ENCODE measurements around the gene BMP2K. TPM values are rescaled to one million over a fixed set of nuclear protein-coding genes. Genes with fewer than 3 reads are reported as not detected.

BMP2K gene
- total RNA-seq, 1 experiment from 2014 or later, result 4.9 TPM

- H2AFZ ChIP-seq (ENCODE audit: low read length), result no peak overlapping the region
- H3K4me3 ChIP-seq (ENCODE audit: low read length), result no peak overlapping the region
- H3K9me2 ChIP-seq (replicated peaks; ENCODE audit: insufficient read depth, low read length), result no peaks in the 10 kb centered on the region
- H3K27me3 ChIP-seq (ENCODE audit: low read length), result no peaks in the 10 kb centered on the region
- H3K79me2 ChIP-seq (ENCODE audit: low read length), result no peaks in the 10 kb centered on the region
- no peak overlapping the region for H3K27ac ChIP-seq (ENCODE audit: low read length)
- H3K9me3 ChIP-seq (ENCODE audit: low read length), result no peaks in the 10 kb centered on the region
- no peak overlapping the region for H3K9ac ChIP-seq (ENCODE audit: low read length)
- DNase-seq, result no peak
- H3K36me3 ChIP-seq (ENCODE audit: insufficient read depth, low read length), result no peaks in the 10 kb centered on the region
- no peaks in the 10 kb centered on the region for H3K4me1 ChIP-seq (ENCODE audit: low read length)
- H4K20me1 ChIP-seq (ENCODE audit: insufficient read depth, low read depth, low read length), result no peaks in the 10 kb centered on the region
- no peak overlapping the region for H3K4me2 ChIP-seq (ENCODE audit: low read depth, low read length, poor library complexity, severe bottlenecking)
Measured at GRCh38 chr4:78757574-78757973, 18.6 kb upstream of the BMP2K start.

DNA sequence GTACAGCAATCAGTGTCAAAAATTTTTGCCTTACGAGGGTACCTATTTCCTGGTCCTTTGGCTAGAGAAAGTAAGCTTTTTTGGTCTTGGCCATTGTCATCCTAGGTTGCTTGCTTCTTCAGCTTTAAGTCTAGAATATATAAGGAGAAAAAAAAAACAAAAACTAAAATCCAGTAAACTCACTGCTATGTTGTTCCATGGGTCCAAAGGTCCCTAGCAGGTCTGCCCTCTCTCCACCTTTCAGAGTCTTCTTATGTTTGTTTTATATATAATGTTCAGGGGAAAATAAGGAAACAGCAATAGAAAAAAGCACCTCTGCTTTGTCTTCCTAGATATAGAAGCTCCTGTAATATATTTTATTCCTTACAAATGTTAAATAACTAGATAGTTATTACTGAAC lies 18.1 kb upstream of the BMP2K start:
- Histone ChIP-seq H3K79me2 (ENCODE audit: low read length) (no peaks in the 10 kb centered on the region), H3K36me3 (ENCODE audit: insufficient read depth, low read length) (no peaks in the 10 kb centered on the region), H3K9me2 (replicated peaks; ENCODE audit: insufficient read depth, low read length) (no peaks in the 10 kb centered on the region), H3K9ac (ENCODE audit: low read length) (no peak overlapping the region), H3K9me3 (ENCODE audit: low read length) (no peaks in the 10 kb centered on the region), H3K4me2 (ENCODE audit: low read depth, low read length, poor library complexity, severe bottlenecking) (no peak overlapping the region), H3K4me1 (ENCODE audit: low read length) (no peaks in the 10 kb centered on the region), H3K27ac (ENCODE audit: low read length) (no peak overlapping the region), H3K4me3 (ENCODE audit: low read length) (no peak overlapping the region), H3K27me3 (ENCODE audit: low read length) (no peaks in the 10 kb centered on the region), H4K20me1 (ENCODE audit: insufficient read depth, low read depth, low read length) (no peaks in the 10 kb centered on the region), H2AFZ (ENCODE audit: low read length) (no peak overlapping the region)
- DNase-seq, result no peak

- H3K9me2 ChIP-seq (replicated peaks; ENCODE audit: insufficient read depth, low read length), result no peaks in the 10 kb centered on the region
- H3K4me2 ChIP-seq (ENCODE audit: low read depth, low read length, poor library complexity, severe bottlenecking), result no peak overlapping the region
- no peak overlapping the region for H2AFZ ChIP-seq (ENCODE audit: low read length)
- H3K36me3 ChIP-seq (ENCODE audit: insufficient read depth, low read length), result no peaks in the 10 kb centered on the region
- H3K27ac ChIP-seq (ENCODE audit: low read length), result no peak overlapping the region
- no peaks in the 10 kb centered on the region for H3K79me2 ChIP-seq (ENCODE audit: low read length)
- no peak overlapping the region for H3K4me3 ChIP-seq (ENCODE audit: low read length)
- no peak overlapping the region for H3K9ac ChIP-seq (ENCODE audit: low read length)
- no peaks in the 10 kb centered on the region for H3K9me3 ChIP-seq (ENCODE audit: low read length)
- DNase-seq, result no peak
- H3K4me1 ChIP-seq (ENCODE audit: low read length), result no peaks in the 10 kb centered on the region
- no peaks in the 10 kb centered on the region for H4K20me1 ChIP-seq (ENCODE audit: insufficient read depth, low read depth, low read length)
- no peaks in the 10 kb centered on the region for H3K27me3 ChIP-seq (ENCODE audit: low read length)
Measured at GRCh38 chr4:78762529-78762928, 13.6 kb upstream of the BMP2K start.

DNA sequence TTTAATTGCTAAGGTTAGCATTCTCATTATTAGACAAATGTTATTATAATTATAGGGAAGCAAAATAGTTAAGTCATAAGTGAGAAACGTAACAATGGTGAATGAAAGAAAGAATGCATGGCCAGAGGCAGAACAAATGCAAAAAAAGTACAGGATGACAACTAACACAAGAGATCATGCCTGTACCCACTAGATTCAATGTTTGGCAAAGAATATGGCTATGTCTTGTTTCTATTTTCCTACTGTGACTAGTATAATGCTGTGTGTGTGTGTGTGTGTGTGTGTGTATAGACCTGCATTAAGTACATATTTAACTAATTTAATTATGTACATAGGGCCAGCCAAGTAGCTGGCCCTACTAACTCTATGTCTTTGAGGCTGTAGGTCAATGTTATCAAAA lies 12.9 kb upstream of the BMP2K start:
- Histone ChIP-seq H3K36me3 (ENCODE audit: insufficient read depth, low read length) (no peaks in the 10 kb centered on the region), H3K27me3 (ENCODE audit: low read length) (no peaks in the 10 kb centered on the region), H3K9me3 (ENCODE audit: low read length) (no peaks in the 10 kb centered on the region), H3K9me2 (replicated peaks; ENCODE audit: insufficient read depth, low read length) (no peaks in the 10 kb centered on the region), H3K4me2 (ENCODE audit: low read depth, low read length, poor library complexity, severe bottlenecking) (no peak overlapping the region), H3K27ac (ENCODE audit: low read length) (no peak overlapping the region), H4K20me1 (ENCODE audit: insufficient read depth, low read depth, low read length) (no peaks in the 10 kb centered on the region), H3K9ac (ENCODE audit: low read length) (no peak overlapping the region), H3K4me3 (ENCODE audit: low read length) (no peak overlapping the region), H3K79me2 (ENCODE audit: low read length) (no peaks in the 10 kb centered on the region), H2AFZ (ENCODE audit: low read length) (no peak overlapping the region), H3K4me1 (ENCODE audit: low read length) (no peaks in the 10 kb centered on the region)
- no peak for DNase-seq

DNA sequence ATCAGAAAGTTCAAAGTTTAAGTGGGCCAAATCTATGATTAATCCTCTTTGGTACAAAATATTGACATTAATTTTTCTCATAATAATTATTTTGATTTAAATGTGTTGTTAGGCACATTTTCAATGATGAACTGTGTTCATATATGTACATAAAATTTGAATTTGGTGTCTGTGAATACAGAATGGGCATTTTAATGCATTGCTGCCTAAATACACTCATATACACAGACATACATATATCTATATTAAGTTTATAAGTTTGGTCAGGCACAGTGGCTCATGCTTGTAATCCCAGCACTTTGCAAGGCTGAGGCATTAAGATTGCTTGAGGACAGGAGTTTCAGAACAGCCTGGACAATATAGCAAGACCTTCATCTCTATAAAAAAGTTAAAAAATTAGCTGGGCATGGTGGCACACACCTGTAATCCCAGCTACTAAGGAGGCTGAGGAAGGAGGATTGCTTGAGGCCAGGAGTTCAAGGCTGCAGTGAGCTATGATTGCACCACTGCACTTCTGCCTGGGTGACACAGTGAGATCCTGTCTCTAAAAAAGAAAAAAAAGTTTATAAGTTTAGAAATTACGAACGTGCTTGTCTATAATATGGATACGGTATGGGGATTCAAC lies 12.3 kb upstream of the BMP2K start:
- no peaks in the 10 kb centered on the region for H3K4me1 ChIP-seq (ENCODE audit: low read length)
- no peaks in the 10 kb centered on the region for H3K27me3 ChIP-seq (ENCODE audit: low read length)
- no peak overlapping the region for H3K27ac ChIP-seq (ENCODE audit: low read length)
- no peaks in the 10 kb centered on the region for H3K9me2 ChIP-seq (replicated peaks; ENCODE audit: insufficient read depth, low read length)
- no peak for DNase-seq
- no peak overlapping the region for H3K9ac ChIP-seq (ENCODE audit: low read length)
- H3K36me3 ChIP-seq (ENCODE audit: insufficient read depth, low read length), result no peaks in the 10 kb centered on the region
- H3K9me3 ChIP-seq (ENCODE audit: low read length), result no peaks in the 10 kb centered on the region
- no peaks in the 10 kb centered on the region for H4K20me1 ChIP-seq (ENCODE audit: insufficient read depth, low read depth, low read length)
- H2AFZ ChIP-seq (ENCODE audit: low read length), result no peak overlapping the region
- no peaks in the 10 kb centered on the region for H3K79me2 ChIP-seq (ENCODE audit: low read length)
- no peak overlapping the region for H3K4me2 ChIP-seq (ENCODE audit: low read depth, low read length, poor library complexity, severe bottlenecking)
- no peak overlapping the region for H3K4me3 ChIP-seq (ENCODE audit: low read length)

- no peaks in the 10 kb centered on the region for H3K27me3 ChIP-seq (ENCODE audit: low read length)
- no peaks in the 10 kb centered on the region for H3K9me2 ChIP-seq (replicated peaks; ENCODE audit: insufficient read depth, low read length)
- H3K27ac ChIP-seq (ENCODE audit: low read length), result no peak overlapping the region
- H3K9me3 ChIP-seq (ENCODE audit: low read length), result no peaks in the 10 kb centered on the region
- no peaks in the 10 kb centered on the region for H4K20me1 ChIP-seq (ENCODE audit: insufficient read depth, low read depth, low read length)
- H3K4me1 ChIP-seq (ENCODE audit: low read length), result no peaks in the 10 kb centered on the region
- no peaks in the 10 kb centered on the region for H3K79me2 ChIP-seq (ENCODE audit: low read length)
- H3K36me3 ChIP-seq (ENCODE audit: insufficient read depth, low read length), result no peaks in the 10 kb centered on the region
- DNase-seq, result no peak
- H2AFZ ChIP-seq (ENCODE audit: low read length), result no peak overlapping the region
- H3K4me3 ChIP-seq (ENCODE audit: low read length), result no peak overlapping the region
- H3K9ac ChIP-seq (ENCODE audit: low read length), result no peak overlapping the region
- H3K4me2 ChIP-seq (ENCODE audit: low read depth, low read length, poor library complexity, severe bottlenecking), result no peak overlapping the region
Measured at GRCh38 chr4:78764498-78764961, 11.6 kb upstream of the BMP2K start.

GRCh38 chr4:78765432-78766006 lies 10.6 kb upstream of the BMP2K start:
- no peak overlapping the region for H3K4me2 ChIP-seq (ENCODE audit: low read depth, low read length, poor library complexity, severe bottlenecking)
- no peaks in the 10 kb centered on the region for H3K27me3 ChIP-seq (ENCODE audit: low read length)
- H3K9ac ChIP-seq (ENCODE audit: low read length), result no peak overlapping the region
- no peak overlapping the region for H3K4me3 ChIP-seq (ENCODE audit: low read length)
- H3K27ac ChIP-seq (ENCODE audit: low read length), result no peak overlapping the region
- no peak for DNase-seq
- no peaks in the 10 kb centered on the region for H3K9me3 ChIP-seq (ENCODE audit: low read length)
- no peaks in the 10 kb centered on the region for H3K79me2 ChIP-seq (ENCODE audit: low read length)
- H3K36me3 ChIP-seq (ENCODE audit: insufficient read depth, low read length), result no peaks in the 10 kb centered on the region
- no peaks in the 10 kb centered on the region for H3K4me1 ChIP-seq (ENCODE audit: low read length)
- no peaks in the 10 kb centered on the region for H4K20me1 ChIP-seq (ENCODE audit: insufficient read depth, low read depth, low read length)
- no peak overlapping the region for H2AFZ ChIP-seq (ENCODE audit: low read length)
- H3K9me2 ChIP-seq (replicated peaks; ENCODE audit: insufficient read depth, low read length), result no peaks in the 10 kb centered on the region

- Histone ChIP-seq H3K9me3 (ENCODE audit: low read length) (no peaks in the 10 kb centered on the region), H3K9ac (ENCODE audit: low read length) (no peak overlapping the region), H3K4me3 (ENCODE audit: low read length) (no peak overlapping the region), H3K79me2 (ENCODE audit: low read length) (no peaks in the 10 kb centered on the region), H3K9me2 (replicated peaks; ENCODE audit: insufficient read depth, low read length) (no peaks in the 10 kb centered on the region), H3K27ac (ENCODE audit: low read length) (no peak overlapping the region), H3K27me3 (ENCODE audit: low read length) (no peaks in the 10 kb centered on the region), H3K4me2 (ENCODE audit: low read depth, low read length, poor library complexity, severe bottlenecking) (no peak overlapping the region), H3K4me1 (ENCODE audit: low read length) (no peaks in the 10 kb centered on the region), H4K20me1 (ENCODE audit: insufficient read depth, low read depth, low read length) (no peaks in the 10 kb centered on the region), H2AFZ (ENCODE audit: low read length) (no peak overlapping the region), H3K36me3 (ENCODE audit: insufficient read depth, low read length) (no peaks in the 10 kb centered on the region)
- DNase-seq, result no peak
Measured at GRCh38 chr4:78766026-78766425, 10.1 kb upstream of the BMP2K start.
